ENCODE data around the gene NHEJ1. TPM values are rescaled to one million over a fixed set of nuclear protein-coding genes. Genes with fewer than 3 reads are reported as not detected.

Gene NHEJ1
- total and polyA plus RNA-seq, 2 of the 13 experiments (the other 11 are each of a cell fraction or from before 2014, with no cell fraction given) = 30.0 to 30.7 TPM

GRCh38 chr2:219124381-219125110, 36.1 kb downstream of the NHEJ1 start:
- Histone ChIP-seq H3K36me3 (replicated peaks in 1 of 2; ENCODE audit: control insufficient read depth in 1 of 2, insufficient read depth in 2 of 2, low read length in 2 of 2) (no peaks in the 10 kb centered on the region; a peak in 1 of 5 replicates), H3K27me3 (ENCODE audit: control insufficient read depth in 1 of 2, insufficient read depth in 2 of 2, low read length in 2 of 2) (no peaks in the 10 kb centered on the region), H3K4me3 (replicated peaks in 1 of 3; ENCODE audit: insufficient read depth in 1 of 3, low read depth in 2 of 3, low read length in 3 of 3) (no peak overlapping the region), H3K9me3 (ENCODE audit: low read length) (no peaks in the 10 kb centered on the region), H3K79me2 (ENCODE audit: insufficient read depth, low read length) (no peaks in the 10 kb centered on the region), H3K4me2 (ENCODE audit: low read depth, low read length) (no peak overlapping the region), H4K20me1 (ENCODE audit: insufficient read depth, low read length) (peaks cover 23% of the 10 kb centered on the region), H3K4me1 (ENCODE audit: insufficient read depth, low read length) (peaks cover 57% of the 10 kb centered on the region), H3K27ac (ENCODE audit: extremely low read length, insufficient read depth, low read length) (no peak overlapping the region), H3K9ac (ENCODE audit: insufficient read depth, low read depth, low read length) (no peak overlapping the region), H2AFZ (ENCODE audit: low read length) (no peak overlapping the region)
- 86% methylated on average over 4 of the region's 4 CpGs for WGBS (ENCODE audit: low lambda C conversion rate)
- ChIA-PET CTCF (ENCODE audit: low intra/inter-chr PET ratio, low total read pairs) (no interaction called here), POLR2A (no interaction called here)
- ATAC-seq (no peak), DNase-seq (ENCODE audit: low spot score) (no peak), FAIRE-seq (no peak)
- no TSS peak for BruUV-seq (replicated peaks)
- in situ Hi-C loops (cut with HindIII; ENCODE audit: extremely low pct_ligation_motif_present, low pct_unique_long_range_greater_than_20kb) (no loop called here), intact Hi-C loops (cut with micrococcal nuclease; ENCODE audit: unreplicated experiment) (no loop called here)
- TF ChIP-seq ZNF772 (CRISPR knock-in tag; IDR thresholded peaks at IDR 0.05) = no peak
- TF ChIP-seq MNT (IDR thresholded peaks at IDR 0.05) = peak; percentile 10; the same call in 1 of the 2 replicates

GRCh38 chr2:219123356-219124135, 37.1 kb downstream of the NHEJ1 start:
- no peak for ATAC-seq
- in situ Hi-C loops (cut with HindIII; ENCODE audit: extremely low pct_ligation_motif_present, low pct_unique_long_range_greater_than_20kb) (no loop called here), intact Hi-C loops (cut with micrococcal nuclease; ENCODE audit: unreplicated experiment) (no loop called here)
- no TSS peak for BruUV-seq (replicated peaks)
- H3K27ac ChIP-seq (ENCODE audit: extremely low read length, insufficient read depth, low read length) = no peak overlapping the region
- no peaks in the 10 kb centered on the region for H3K27me3 ChIP-seq (ENCODE audit: control insufficient read depth in 1 of 2, insufficient read depth in 2 of 2, low read length in 2 of 2)
- ChIA-PET POLR2A (interaction anchor here (0.6 to 1.3 kb wide), 2 partner anchors 88 to 264 kb away, joined by 3 to 4 read pairs; partner anchors contain the start of gene DNPEP), CTCF (ENCODE audit: low intra/inter-chr PET ratio, low total read pairs) (no interaction called here)
- peaks cover 65% of the 10 kb centered on the region for H3K4me1 ChIP-seq (ENCODE audit: insufficient read depth, low read length)
- H3K9me3 ChIP-seq (ENCODE audit: low read length) = no peaks in the 10 kb centered on the region
- TF ChIP-seq E2F5 (CRISPR knock-in tag; conservative IDR thresholded peaks at IDR 0.05) (no peak), ZMAT3 (CRISPR knock-in tag; conservative IDR thresholded peaks at IDR 0.05) (no peak), ARNT (IDR thresholded peaks at IDR 0.05) (no peak), ZNF337 (CRISPR knock-in tag; IDR thresholded peaks at IDR 0.05; ENCODE audit: borderline replicate concordance, low read depth) (no peak), ELF3 (CRISPR knock-in tag; IDR thresholded peaks at IDR 0.05) (no peak)
- H2AFZ ChIP-seq (ENCODE audit: low read length) = no peak overlapping the region
- no peaks in the 10 kb centered on the region for H3K36me3 ChIP-seq (replicated peaks in 1 of 2; ENCODE audit: control insufficient read depth in 1 of 2, insufficient read depth in 2 of 2, low read length in 2 of 2)
- H3K9ac ChIP-seq (ENCODE audit: insufficient read depth, low read depth, low read length) = no peak overlapping the region
- no peak for DNase-seq (ENCODE audit: low spot score)
- FAIRE-seq = no peak
- H3K79me2 ChIP-seq (ENCODE audit: insufficient read depth, low read length) = no peaks in the 10 kb centered on the region
- H3K4me2 ChIP-seq (ENCODE audit: low read depth, low read length) = no peak overlapping the region
- 93% methylated on average over 8 of the region's 8 CpGs for WGBS (ENCODE audit: low lambda C conversion rate)
- H4K20me1 ChIP-seq (ENCODE audit: insufficient read depth, low read length) = peaks cover 23% of the 10 kb centered on the region
- no peak overlapping the region for H3K4me3 ChIP-seq (replicated peaks in 1 of 3; ENCODE audit: insufficient read depth in 1 of 3, low read depth in 2 of 3, low read length in 3 of 3)

Data from HepG2 (cell line).